Measurements from ENCODE around the gene OGFOD3. TPM values are rescaled to one million over a fixed set of nuclear protein-coding genes. Genes with fewer than 3 reads are reported as not detected.

Gene OGFOD3
- total RNA-seq, 1 donor from 2014 or later: 26.6 TPM

GRCh38 chr17:82410014-82410716, 8.2 kb downstream of the OGFOD3 start:
- intact Hi-C loops (cut with micrococcal nuclease): loop anchor here (10.0 kb wide), 3 partner anchors 85 to 175 kb away; no protein-coding TSS in a partner anchor

- intact Hi-C loops (cut with micrococcal nuclease): no loop called here
Observed at GRCh38 chr17:82408938-82409318, 9.5 kb downstream of the OGFOD3 start.

- intact Hi-C loops (cut with micrococcal nuclease): no loop called here
Observed at GRCh38 chr17:82408288-82408937, 10.0 kb downstream of the OGFOD3 start.

- intact Hi-C loops (cut with micrococcal nuclease): no loop called here
Observed at GRCh38 chr17:82407255-82407654, 11.1 kb downstream of the OGFOD3 start.

- intact Hi-C loops (cut with micrococcal nuclease): no loop called here
Observed at GRCh38 chr17:82406131-82406671, 12.2 kb downstream of the OGFOD3 start.

- intact Hi-C loops (cut with micrococcal nuclease): no loop called here
Observed at GRCh38 chr17:82405051-82405450, 13.3 kb downstream of the OGFOD3 start.

GRCh38 chr17:82403662-82404660, 14.4 kb downstream of the OGFOD3 start:
- intact Hi-C loops (cut with micrococcal nuclease): no loop called here

GRCh38 chr17:82402865-82403264, 15.5 kb downstream of the OGFOD3 start:
- intact Hi-C loops (cut with micrococcal nuclease): no loop called here

GRCh38 chr17:82400830-82401229, 17.6 kb downstream of the OGFOD3 start:
- intact Hi-C loops (cut with micrococcal nuclease): no loop called here

GRCh38 chr17:82400206-82400605, 18.2 kb downstream of the OGFOD3 start:
- intact Hi-C loops (cut with micrococcal nuclease): no loop called here

GRCh38 chr17:82399601-82400101, 18.7 kb downstream of the OGFOD3 start:
- intact Hi-C loops (cut with micrococcal nuclease): no loop called here

- intact Hi-C loops (cut with micrococcal nuclease): no loop called here
Observed at GRCh38 chr17:82399041-82399441, 19.3 kb downstream of the OGFOD3 start.

GRCh38 chr17:82397449-82398335, 20.7 kb downstream of the OGFOD3 start:
- intact Hi-C loops (cut with micrococcal nuclease): no loop called here

GRCh38 chr17:82396601-82397435, 21.6 kb downstream of the OGFOD3 start:
- intact Hi-C loops (cut with micrococcal nuclease): no loop called here

GRCh38 chr17:82394278-82394677, 24.1 kb downstream of the OGFOD3 start:
- intact Hi-C loops (cut with micrococcal nuclease): no loop called here

- intact Hi-C loops (cut with micrococcal nuclease): no loop called here
Observed at GRCh38 chr17:82392941-82393340, 25.4 kb downstream of the OGFOD3 start.

- intact Hi-C loops (cut with micrococcal nuclease): no loop called here
Observed at GRCh38 chr17:82392209-82392920, 26.0 kb downstream of the OGFOD3 start.

GRCh38 chr17:82391496-82392066, 26.8 kb downstream of the OGFOD3 start:
- intact Hi-C loops (cut with micrococcal nuclease): no loop called here
